Pericardium fibroblast (primary cell): ENCODE measurements around the gene GNB1L. TPM values are rescaled to one million over a fixed set of nuclear protein-coding genes. Genes with fewer than 3 reads are reported as not detected.

ENCODE experiments used
- total RNA-seq: library from RNA; depleted of rRNA; stranded (reverse); fragments of >200 nt; gene quantifications from 2 replicates; pipeline ENCODE4 v1.2.3, GENCODE V29; 2015

GNB1L gene, protein sequence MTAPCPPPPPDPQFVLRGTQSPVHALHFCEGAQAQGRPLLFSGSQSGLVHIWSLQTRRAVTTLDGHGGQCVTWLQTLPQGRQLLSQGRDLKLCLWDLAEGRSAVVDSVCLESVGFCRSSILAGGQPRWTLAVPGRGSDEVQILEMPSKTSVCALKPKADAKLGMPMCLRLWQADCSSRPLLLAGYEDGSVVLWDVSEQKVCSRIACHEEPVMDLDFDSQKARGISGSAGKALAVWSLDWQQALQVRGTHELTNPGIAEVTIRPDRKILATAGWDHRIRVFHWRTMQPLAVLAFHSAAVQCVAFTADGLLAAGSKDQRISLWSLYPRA
- total RNA-seq: 6.6 and 7.2 TPM in 2 replicates

DNA sequence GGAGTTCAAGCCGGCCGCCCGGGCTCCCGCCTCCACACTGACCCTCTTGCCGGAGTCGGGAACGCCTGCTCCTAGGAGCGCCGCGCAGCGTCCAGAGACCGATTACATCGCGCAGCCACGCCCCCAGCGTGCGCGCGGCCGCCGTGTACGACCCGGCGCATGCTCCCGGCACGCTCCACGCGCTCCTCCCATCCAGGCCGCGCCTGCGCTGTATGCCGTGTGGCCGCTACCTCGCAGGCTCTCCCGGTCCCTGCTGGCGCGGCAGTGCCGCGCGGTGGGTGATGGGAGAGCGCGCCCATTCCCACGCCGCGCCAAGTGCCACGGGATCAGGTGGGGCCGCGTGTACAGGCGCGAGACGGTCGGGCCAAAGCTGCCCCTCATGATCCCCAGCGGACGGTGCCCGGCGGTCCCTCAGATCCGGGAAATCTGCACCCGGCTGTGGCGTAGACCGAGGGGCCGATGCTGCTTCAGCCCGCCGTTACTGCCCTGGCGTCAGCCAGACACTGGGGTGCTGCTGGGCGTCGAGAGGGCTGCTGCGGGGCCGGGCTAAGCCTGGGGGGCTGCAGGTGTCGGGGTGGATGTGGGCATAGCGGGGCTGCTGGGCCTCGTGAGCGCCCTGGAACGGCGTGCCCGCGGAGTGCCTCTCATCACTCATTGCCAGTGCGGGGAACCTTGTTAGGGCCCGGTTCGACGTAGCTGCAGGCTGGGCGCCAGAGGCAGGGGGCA lies at the start of gene GNB1L, which contains the start of gene RTL10:
GNB1L (minus strand) TSS at position 97 of the 726 bp plus-strand sequence. CDS start 33,519 bp downstream, outside the sequence.
RTL10 (minus strand) TSS at position 97 of the 726 bp plus-strand sequence. CDS start 2,613 bp downstream, outside the sequence.

GRCh38 chr22:19760058-19760950 lies 94.4 kb downstream of the GNB1L start, which contains the start of gene TBX1:
TSS of gene TBX1 (plus strand) at chr22:19760778. CDS start at chr22:19760844, 66 bp downstream.

Other genes starting within 250 kb of the GNB1L start
- 23.6 and 30.8 TPM in 2 replicates for gene SEPTIN5, start 140.4 kb downstream of the GNB1L start, total RNA-seq
- 8.9 and 13.4 TPM in 2 replicates for gene GP1BB, start 131.3 kb downstream of the GNB1L start, total RNA-seq
- 0.09 TPM in 1 of 2 replicates, not detected in the other for gene TBX1, start 94.1 kb downstream of the GNB1L start, total RNA-seq
- 9.0 and 10.7 TPM in 2 replicates for gene RTL10, start within 50 bp of the GNB1L start, total RNA-seq
- 236 and 328 TPM in 2 replicates for gene COMT, start 86.9 kb upstream of the GNB1L start, total RNA-seq
- gene TXNRD2, start 86.9 kb upstream of the GNB1L start, total RNA-seq: 6.7 and 15.3 TPM in 2 replicates
- 14.5 and 18.3 TPM in 2 replicates for gene ARVCF, start 161.9 kb upstream of the GNB1L start, total RNA-seq
- gene TANGO2, start 166.2 kb upstream of the GNB1L start, total RNA-seq: 22.4 and 34.1 TPM in 2 replicates
- gene DGCR8, start 225.4 kb upstream of the GNB1L start, total RNA-seq: 13.8 and 18.0 TPM in 2 replicates